Subcutaneous preadipocyte (primary cell): ENCODE measurements around the gene TRAPPC5. TPM values are rescaled to one million over a fixed set of nuclear protein-coding genes. Genes with fewer than 3 reads are reported as not detected.

ENCODE experiments used
- total RNA-seq: library from RNA; depleted of rRNA; stranded (reverse); fragments of >200 nt; gene quantifications from 2 replicates; pipeline ENCODE4 v1.2.3, GENCODE V29; 2012

Gene TRAPPC5
- 16.6 and 24.3 TPM in 2 replicates for total RNA-seq

DNA sequence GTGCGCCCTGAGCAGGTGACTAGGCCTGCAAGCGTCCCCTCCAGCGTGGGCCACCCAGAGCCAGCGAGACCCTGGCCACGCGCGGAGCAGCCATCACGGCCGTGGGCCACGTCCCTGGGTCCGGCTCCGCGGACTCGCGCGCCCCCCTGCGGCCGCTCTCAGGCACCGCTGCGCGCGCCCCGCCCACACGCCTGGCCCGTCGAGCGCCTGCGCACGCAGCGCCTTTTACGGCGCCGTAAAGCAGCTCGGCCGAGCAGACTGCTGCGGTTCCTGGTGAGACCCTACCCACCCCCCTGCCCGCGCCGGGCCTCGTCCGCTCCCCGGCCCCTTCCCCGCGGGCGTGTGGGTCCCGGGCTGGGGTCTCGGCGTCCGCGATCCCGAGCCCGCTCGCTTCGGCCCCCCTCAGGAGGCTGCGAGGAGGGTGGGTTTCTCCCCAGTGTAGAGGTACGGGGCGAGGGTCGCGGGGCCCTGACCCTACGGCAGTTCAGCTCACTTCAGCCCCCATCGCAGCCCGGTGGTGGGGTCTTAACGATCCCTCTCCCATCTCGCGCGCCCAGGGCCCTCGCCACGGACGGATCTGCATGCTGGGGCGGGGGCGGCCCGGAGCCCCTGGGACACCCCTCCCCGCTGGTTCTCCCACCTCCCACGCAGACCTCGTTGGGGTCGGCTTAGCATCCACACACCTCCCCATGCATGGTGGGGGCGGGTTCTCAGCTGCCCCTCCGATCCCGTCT is at the start of gene TRAPPC5:
TRAPPC5 (plus strand) TSS at position 228 of the 734 bp plus-strand sequence. CDS start 1,421 bp downstream, outside the sequence.

DNA sequence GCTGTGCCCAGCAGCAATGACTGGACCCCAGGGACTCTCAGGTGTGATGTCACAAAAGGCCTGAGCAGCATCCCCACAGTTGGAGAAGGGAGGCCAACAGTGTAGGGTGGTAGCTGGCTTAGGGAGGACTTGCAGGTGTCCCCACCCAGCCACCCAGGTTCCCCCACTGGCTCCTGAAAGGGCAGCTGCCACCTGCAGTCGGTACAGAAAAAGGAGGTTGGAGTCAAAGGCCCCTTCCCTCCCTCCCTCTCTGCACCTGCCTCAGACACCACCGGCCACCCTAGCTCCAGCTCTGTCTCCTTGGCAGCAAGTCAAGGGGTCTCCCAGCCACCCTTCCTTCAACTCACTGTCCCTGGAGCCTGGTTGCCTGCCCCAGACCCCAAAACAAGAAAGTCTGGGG is 46.9 kb upstream of the TRAPPC5 start, which contains the start of gene PCP2:
PCP2 (minus strand) TSS at position 22 of the 400 bp plus-strand sequence. CDS start 262 bp downstream, outside the sequence.

DNA sequence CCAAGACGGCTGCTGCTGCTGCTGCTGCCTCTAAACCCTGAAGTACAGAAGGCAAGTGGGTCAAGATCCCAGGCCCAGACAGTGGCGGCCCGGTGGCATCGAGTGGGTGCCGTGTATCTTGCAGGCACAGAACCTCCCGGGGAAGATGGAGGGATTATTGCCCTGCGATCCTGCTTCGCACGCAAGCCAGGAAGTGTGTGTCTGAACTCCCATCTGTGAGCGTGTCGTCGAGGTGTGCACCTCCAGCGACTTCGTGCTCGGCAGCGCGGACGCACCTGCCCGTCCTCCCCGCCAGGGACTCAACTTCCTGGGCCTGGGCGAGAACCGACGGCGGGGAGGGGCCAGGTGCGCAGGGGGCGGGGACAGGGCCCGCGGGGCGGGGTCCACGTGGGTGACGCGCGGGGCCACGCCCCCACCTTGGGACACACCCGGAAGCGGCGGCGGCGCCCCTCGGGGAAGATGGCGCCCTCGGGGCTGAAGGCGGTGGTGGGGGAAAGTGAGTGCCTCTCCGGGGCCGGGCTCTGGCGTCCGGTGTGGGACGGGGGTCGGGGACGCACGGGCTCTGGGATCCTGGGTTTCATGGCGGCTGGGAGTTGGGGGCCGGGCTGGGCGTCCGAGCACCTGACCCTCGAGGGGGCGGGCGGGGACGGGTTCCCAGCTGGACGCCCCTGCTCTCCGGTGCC is 43.8 kb upstream of the TRAPPC5 start, which contains the start of gene STXBP2:
STXBP2 (plus strand) TSS at position 420 of the 683 bp plus-strand sequence; CDS start at position 460, 40 bp downstream.

DNA sequence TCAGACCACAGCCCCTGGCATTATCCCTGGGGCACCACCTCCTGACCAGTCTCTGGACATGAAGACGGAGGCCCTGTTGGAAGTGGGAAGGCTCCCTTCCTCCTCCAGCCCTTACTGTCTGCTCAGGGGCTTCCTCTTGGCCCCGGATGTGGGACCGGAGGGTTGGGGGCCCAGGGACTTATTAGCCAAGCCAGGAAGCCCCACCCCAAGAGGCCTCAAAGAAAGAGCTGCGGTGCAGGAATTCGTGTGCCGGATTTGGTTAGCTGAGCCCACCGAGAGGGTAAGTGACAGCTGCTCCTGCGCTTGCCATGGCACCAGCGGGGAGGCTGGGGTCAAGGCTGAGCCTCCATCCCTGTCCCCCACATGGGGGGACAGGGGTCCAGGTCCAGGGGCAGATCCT is 11.8 kb upstream of the TRAPPC5 start, which contains the start of gene RETN:
RETN (plus strand) TSS at position 208 of the 400 bp plus-strand sequence. CDS start 278 bp downstream, outside the sequence.

DNA sequence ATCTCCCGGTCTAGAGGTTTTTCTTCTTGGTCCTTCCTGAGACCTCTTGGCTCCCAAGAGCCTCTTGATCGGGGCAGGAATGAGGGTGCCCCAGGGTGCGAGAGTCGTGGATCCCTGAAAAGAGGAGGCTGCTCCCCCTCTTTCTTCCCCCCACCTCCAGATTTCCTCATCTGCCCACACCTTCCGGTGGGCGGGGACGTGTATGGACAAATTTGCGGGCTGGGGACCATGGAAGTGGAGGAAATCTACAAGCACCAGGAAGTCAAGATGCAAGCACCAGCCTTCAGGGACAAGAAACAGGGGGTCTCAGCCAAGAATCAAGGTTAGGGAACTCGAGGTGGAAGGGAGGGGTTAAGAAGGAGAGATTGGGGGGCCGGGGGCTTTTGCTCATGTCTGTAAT is 3.8 kb upstream of the TRAPPC5 start, which contains the start of gene MCEMP1:
MCEMP1 (plus strand) TSS at position 237 of the 400 bp plus-strand sequence; CDS start at position 268, 31 bp downstream.

DNA sequence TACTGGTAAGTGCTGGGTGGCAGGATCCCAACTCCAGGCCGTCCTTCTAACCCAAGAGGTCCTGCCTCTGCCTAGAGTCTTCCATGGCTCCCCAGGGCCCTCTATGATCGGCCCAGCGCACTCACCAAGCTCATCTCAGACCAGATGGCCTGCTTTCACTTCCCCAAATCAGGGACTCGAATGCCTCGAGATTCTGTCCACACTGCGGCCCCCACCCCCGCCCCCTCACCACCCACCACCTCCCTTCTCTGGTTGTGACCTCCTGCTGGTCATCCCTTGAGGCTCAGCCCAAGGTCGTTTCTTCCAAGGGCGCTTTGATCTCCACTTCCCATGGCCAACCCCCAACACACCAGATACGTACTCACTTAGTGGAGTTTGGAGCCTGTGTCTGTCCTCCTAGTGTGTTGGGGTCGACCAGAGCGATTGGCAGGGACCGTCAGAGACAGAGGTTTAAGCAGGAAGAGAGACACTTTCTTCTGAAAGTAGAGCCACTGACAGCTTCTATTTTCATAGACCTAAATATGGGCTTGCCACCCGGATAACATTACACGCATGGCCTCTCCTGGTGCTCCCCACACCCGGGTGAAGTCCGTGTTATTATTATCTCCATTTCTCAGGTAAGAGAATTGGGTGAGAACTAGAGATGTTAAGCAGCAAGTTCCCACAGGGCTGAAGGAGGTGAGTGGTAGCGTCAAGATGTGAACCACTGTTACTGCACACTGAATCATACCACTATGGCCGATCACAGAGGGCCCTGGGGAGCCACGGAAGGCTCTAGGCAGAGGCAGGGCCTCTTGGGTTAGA is 21.2 kb downstream of the TRAPPC5 start, which contains the start of gene FCER2:
FCER2 (minus strand) TSS at position 478 of the 804 bp plus-strand sequence. CDS start 2,371 bp downstream, outside the sequence.

DNA sequence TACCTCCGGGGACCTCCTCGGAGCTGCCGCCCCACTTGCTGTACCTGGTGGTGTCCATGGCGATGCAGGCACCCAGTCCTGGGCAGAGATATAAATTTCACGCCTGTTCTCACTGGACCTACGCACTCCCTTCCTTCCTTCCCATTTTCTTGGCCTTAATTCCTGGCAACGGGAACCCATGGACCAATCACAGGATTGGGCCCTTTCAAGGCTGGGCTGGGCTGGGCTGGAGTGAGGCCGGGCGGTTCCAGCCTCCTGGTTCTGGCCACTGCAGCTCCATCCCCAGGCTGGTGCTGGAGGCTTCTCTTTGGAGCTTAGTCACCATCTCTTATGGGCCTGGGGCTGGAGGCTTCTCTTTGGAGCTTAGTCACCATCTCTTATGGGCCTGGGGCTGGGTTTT is 51.4 kb downstream of the TRAPPC5 start, which contains the start of gene CLEC4G:
CLEC4G (minus strand) TSS at position 66 of the 400 bp plus-strand sequence; CDS start at position 58, 8 bp downstream.

Other genes with a start within 250 kb of the TRAPPC5 start
- gene PEX11G, start 191.8 kb upstream of the TRAPPC5 start, total RNA-seq, result 2.5 and 5.5 TPM in 2 replicates
- gene ZNF358, start 164.7 kb upstream of the TRAPPC5 start, total RNA-seq, result 14.1 and 18.0 TPM in 2 replicates
- gene MCOLN1, start 158.2 kb upstream of the TRAPPC5 start, total RNA-seq, result 7.8 and 8.8 TPM in 2 replicates
- 72.8 and 82.1 TPM in 2 replicates for gene PNPLA6, start 145.1 kb upstream of the TRAPPC5 start, total RNA-seq
- gene CAMSAP3, start 85.0 kb upstream of the TRAPPC5 start, total RNA-seq, result not detected in 2 replicates
- gene XAB2, start 51.3 kb upstream of the TRAPPC5 start, total RNA-seq, result 43.7 and 48.3 TPM in 2 replicates
- gene PET100, start 51.0 kb upstream of the TRAPPC5 start, total RNA-seq, result 9.4 and 9.6 TPM in 2 replicates
- not detected in 2 replicates for gene PCP2, start 47.1 kb upstream of the TRAPPC5 start, total RNA-seq
- 1.1 and 5.3 TPM in 2 replicates for gene STXBP2, start 43.7 kb upstream of the TRAPPC5 start, total RNA-seq
- not detected in 2 replicates for gene RETN, start 11.8 kb upstream of the TRAPPC5 start, total RNA-seq
- gene MCEMP1, start 3.7 kb upstream of the TRAPPC5 start, total RNA-seq, result not detected in 2 replicates
- not detected in 2 replicates for gene FCER2, start 21.3 kb downstream of the TRAPPC5 start, total RNA-seq
- gene CLEC4G, start 51.3 kb downstream of the TRAPPC5 start, total RNA-seq, result not detected in 2 replicates
- not detected in 2 replicates for gene CD209, start 66.7 kb downstream of the TRAPPC5 start, total RNA-seq
- not detected in 2 replicates for gene CLEC4M, start 82.4 kb downstream of the TRAPPC5 start, total RNA-seq
- 19.5 and 19.7 TPM in 2 replicates for gene EVI5L, start 149.4 kb downstream of the TRAPPC5 start, total RNA-seq
- gene PRR36, start 193.6 kb downstream of the TRAPPC5 start, total RNA-seq, result not detected in 2 replicates
- gene LRRC8E, start 207.7 kb downstream of the TRAPPC5 start, total RNA-seq, result 5.1 and 6.2 TPM in 2 replicates
- 8.5 and 14.1 TPM in 2 replicates for gene MAP2K7, start 223.0 kb downstream of the TRAPPC5 start, total RNA-seq
- gene TGFBR3L, start 234.0 kb downstream of the TRAPPC5 start, total RNA-seq, result 0.37 and 0.78 TPM in 2 replicates
- 27.4 and 31.6 TPM in 2 replicates for gene SNAPC2, start 239.5 kb downstream of the TRAPPC5 start, total RNA-seq
- gene CTXN1, start 245.3 kb downstream of the TRAPPC5 start, total RNA-seq, result 0.73 and 0.78 TPM in 2 replicates